Measurements from ENCODE around the gene GRIFIN. TPM values are rescaled to one million over a fixed set of nuclear protein-coding genes. Genes with fewer than 3 reads are reported as not detected.

GRIFIN gene
- total and polyA plus RNA-seq, 9 of the 15 experiments (the other 6 are each of a cell fraction or from before 2014, with no cell fraction given) = not detected

DNA sequence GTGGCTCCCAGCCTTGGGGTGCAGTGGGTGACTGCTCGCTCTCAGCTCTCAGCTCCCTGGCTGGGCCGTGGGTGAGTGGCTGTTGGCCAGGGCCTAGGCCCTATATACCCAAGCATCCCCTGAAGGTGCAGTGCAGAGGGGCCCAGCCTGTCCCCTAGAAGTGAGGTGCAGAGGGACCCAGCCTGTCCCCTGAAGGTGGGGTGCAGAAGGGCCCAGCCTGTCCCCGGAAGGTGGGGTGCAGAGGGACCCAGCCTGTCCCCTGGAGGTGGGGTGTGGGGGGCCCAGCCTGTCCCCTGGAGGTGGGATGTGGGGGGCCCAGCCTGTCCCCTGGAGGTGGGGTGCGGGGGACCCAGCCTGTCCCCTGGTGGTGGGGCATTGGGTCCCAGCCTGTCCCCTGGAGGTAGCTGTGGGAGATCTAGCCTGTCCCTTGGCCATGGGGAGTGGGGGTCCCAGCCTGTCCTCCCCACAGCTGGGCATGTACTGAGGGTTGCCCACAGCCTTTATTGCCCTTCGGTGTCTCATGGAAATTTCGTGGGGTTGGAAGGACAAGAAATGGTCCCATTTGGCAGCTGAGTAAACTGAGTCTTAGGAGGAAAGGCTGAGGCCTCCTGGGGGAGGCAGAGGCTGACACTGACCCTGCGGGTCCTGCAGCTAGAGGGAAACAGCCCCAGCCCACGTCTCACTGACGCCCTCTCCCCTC, 25.9 kb upstream of the GRIFIN start (continued):
- no peak for TF ChIP-seq NONO (IDR thresholded peaks at IDR 0.05; ENCODE audit: low read depth in 2 of 2, low read length in 1 of 2)
- TF ChIP-seq FOXK1 (CRISPR knock-in tag; IDR thresholded peaks at IDR 0.05; ENCODE audit: borderline replicate concordance) = no peak
- no peak for TF ChIP-seq RAD51 (IDR thresholded peaks at IDR 0.05; ENCODE audit: borderline replicate concordance, low read depth)
- TF ChIP-seq POLR3G (IDR thresholded peaks at IDR 0.05; ENCODE audit: extremely low read depth, insufficient read length, insufficient replicate concordance) = no peak
- no peak for TF ChIP-seq HDGF (IDR thresholded peaks at IDR 0.05)
- no peak for TF ChIP-seq ILK (tag; IDR thresholded peaks at IDR 0.05; ENCODE audit: borderline replicate concordance, low read depth)

DNA sequence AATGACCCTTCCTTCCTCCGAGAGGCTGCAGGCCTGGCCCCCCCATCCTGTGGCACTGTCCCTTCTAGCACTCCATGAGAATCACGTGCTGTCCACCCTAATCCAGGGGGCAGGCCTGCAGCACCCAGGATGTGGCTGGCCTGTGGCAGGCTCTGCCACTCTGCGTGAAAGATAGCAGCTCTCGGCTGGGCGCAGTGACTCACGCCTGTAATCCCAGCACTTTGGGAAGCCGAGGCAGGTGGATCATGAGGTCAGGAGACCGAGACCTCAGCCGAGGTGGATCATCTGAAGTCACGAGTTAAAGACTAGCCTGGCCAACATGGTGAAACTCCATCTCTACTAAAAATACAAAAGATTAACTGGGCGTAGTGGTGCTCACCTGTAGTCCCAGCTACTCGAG, 24.5 kb upstream of the GRIFIN start:
- no peak for FAIRE-seq
- POLR2A ChIA-PET = interaction anchor here (1.0 kb wide), 1 partner anchor 181 kb away, joined by 3 read pairs; no protein-coding TSS in a partner anchor
- CTCF ChIA-PET (ENCODE audit: low intra/inter-chr PET ratio) = no interaction called here
- TF ChIP-seq ILK (tag; IDR thresholded peaks at IDR 0.05; ENCODE audit: borderline replicate concordance, low read depth) = no peak
- TF ChIP-seq SRSF3 (IDR thresholded peaks at IDR 0.05; ENCODE audit: insufficient read depth, low read length) = no peak
- TF ChIP-seq NFIX (CRISPR knock-in tag; IDR thresholded peaks at IDR 0.05; ENCODE audit: low read depth) = no peak
- no peak for TF ChIP-seq POLR2A (conservative IDR thresholded peaks at IDR 0.05)
- TF ChIP-seq, protein P1, sequence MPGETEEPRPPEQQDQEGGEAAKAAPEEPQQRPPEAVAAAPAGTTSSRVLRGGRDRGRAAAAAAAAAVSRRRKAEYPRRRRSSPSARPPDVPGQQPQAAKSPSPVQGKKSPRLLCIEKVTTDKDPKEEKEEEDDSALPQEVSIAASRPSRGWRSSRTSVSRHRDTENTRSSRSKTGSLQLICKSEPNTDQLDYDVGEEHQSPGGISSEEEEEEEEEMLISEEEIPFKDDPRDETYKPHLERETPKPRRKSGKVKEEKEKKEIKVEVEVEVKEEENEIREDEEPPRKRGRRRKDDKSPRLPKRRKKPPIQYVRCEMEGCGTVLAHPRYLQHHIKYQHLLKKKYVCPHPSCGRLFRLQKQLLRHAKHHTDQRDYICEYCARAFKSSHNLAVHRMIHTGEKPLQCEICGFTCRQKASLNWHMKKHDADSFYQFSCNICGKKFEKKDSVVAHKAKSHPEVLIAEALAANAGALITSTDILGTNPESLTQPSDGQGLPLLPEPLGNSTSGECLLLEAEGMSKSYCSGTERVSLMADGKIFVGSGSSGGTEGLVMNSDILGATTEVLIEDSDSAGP (CRISPR knock-in tag; IDR thresholded peaks at IDR 0.05) = no peak
- no peak for TF ChIP-seq NR2C1 (IDR thresholded peaks at IDR 0.05)
- no peak for TF ChIP-seq NR2C1 (tag; IDR thresholded peaks at IDR 0.05)
- TF ChIP-seq BRD4 (IDR thresholded peaks at IDR 0.05) = no peak
- TF ChIP-seq TAF15 (IDR thresholded peaks at IDR 0.05; ENCODE audit: low read depth, low read length) = no peak
- no peak for TF ChIP-seq ZNF583 (CRISPR knock-in tag; IDR thresholded peaks at IDR 0.05)
- no peak for TF ChIP-seq HDAC6 (IDR thresholded peaks at IDR 0.05; ENCODE audit: low read depth, low read length)
- TF ChIP-seq ZKSCAN3 (CRISPR knock-in tag; IDR thresholded peaks at IDR 0.05) = no peak
- TF ChIP-seq, protein P2, sequence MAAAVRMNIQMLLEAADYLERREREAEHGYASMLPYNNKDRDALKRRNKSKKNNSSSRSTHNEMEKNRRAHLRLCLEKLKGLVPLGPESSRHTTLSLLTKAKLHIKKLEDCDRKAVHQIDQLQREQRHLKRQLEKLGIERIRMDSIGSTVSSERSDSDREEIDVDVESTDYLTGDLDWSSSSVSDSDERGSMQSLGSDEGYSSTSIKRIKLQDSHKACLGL (CRISPR knock-in tag; IDR thresholded peaks at IDR 0.05; ENCODE audit: borderline replicate concordance, poor library complexity, severe bottlenecking) = no peak
- TF ChIP-seq, protein P3, sequence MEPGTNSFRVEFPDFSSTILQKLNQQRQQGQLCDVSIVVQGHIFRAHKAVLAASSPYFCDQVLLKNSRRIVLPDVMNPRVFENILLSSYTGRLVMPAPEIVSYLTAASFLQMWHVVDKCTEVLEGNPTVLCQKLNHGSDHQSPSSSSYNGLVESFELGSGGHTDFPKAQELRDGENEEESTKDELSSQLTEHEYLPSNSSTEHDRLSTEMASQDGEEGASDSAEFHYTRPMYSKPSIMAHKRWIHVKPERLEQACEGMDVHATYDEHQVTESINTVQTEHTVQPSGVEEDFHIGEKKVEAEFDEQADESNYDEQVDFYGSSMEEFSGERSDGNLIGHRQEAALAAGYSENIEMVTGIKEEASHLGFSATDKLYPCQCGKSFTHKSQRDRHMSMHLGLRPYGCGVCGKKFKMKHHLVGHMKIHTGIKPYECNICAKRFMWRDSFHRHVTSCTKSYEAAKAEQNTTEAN (CRISPR knock-in tag; IDR thresholded peaks at IDR 0.05) = no peak
- no peak for TF ChIP-seq HDAC1 (IDR thresholded peaks at IDR 0.05)

More for the DNA sequence above, 24.5 kb upstream of the GRIFIN start:
- BruUV-seq (replicated peaks) = no TSS peak
- H2AFZ ChIP-seq (ENCODE audit: low read depth, low read length) = no peak overlapping the region
- H3K36me3 ChIP-seq (ENCODE audit: control insufficient read depth, insufficient read depth, low read length) = no peaks in the 10 kb centered on the region
- no peak overlapping the region for H3K9ac ChIP-seq (ENCODE audit: insufficient read depth in 1 of 2, low read depth in 2 of 2, low read length in 2 of 2)
- no peak overlapping the region for H3K4me2 ChIP-seq (ENCODE audit: insufficient read depth, low read length)
- H3K4me1 ChIP-seq (replicated peaks in 1 of 2; ENCODE audit: control insufficient read depth in 2 of 2, insufficient read depth in 2 of 2, low read length in 2 of 2) = peaks cover 0 to 47% of the 10 kb centered on the region in 2 experiments; a peak in 2 of 5 replicates
- no peak for ATAC-seq
- no peak overlapping the region for H3K4me3 ChIP-seq
- WGBS (ENCODE audit: insufficient coverage, low coverage, missing lambda C conversion rate) = 22% methylated on average over 12 of the region's 12 CpGs
- no peak overlapping the region for H3K27ac ChIP-seq (ENCODE audit: extremely low read depth, low read depth, low read length)
- no peaks in the 10 kb centered on the region for H3K79me2 ChIP-seq (ENCODE audit: control insufficient read depth, insufficient read depth, low read length)
- DNase-seq (ENCODE audit: extremely low read depth in 1 of 4, low spot score in 3 of 4) = no peak
- intact Hi-C loops (cut with micrococcal nuclease) (no loop called here), in situ Hi-C loops (cut with MboI) (no loop called here)
- H3K27me3 ChIP-seq (ENCODE audit: control insufficient read depth in 2 of 2, insufficient read depth in 2 of 2, low read length in 2 of 2) = peaks cover 6 to 56% of the 10 kb centered on the region in 2 experiments; a peak in 3 of 5 replicates
- H3K9me1 ChIP-seq (ENCODE audit: control insufficient read depth, insufficient read depth, low read length) = no peaks in the 10 kb centered on the region
- no peaks in the 10 kb centered on the region for H4K20me1 ChIP-seq (replicated peaks; ENCODE audit: control insufficient read depth, insufficient read depth, low read length)
- no peaks in the 10 kb centered on the region for H3K9me3 ChIP-seq (replicated peaks; ENCODE audit: control insufficient read depth, insufficient read depth, low read depth, low read length)
